ENCODE results near the gene ATF6.

Gene ATF6

GRCh38 chr1:161905269-161905884 lies 139.3 kb downstream of the ATF6 start:
- peak; percentile 32 to 66 for DNase-seq (ENCODE audit: low read depth in 1 of 2, low spot score in 1 of 2)
- in situ Hi-C loops (cut with HindIII; ENCODE audit: low pct_unique_long_range_greater_than_20kb, low sequenced_read_pairs), result no loop called here

GRCh38 chr1:161907265-161907664 lies 141.1 kb downstream of the ATF6 start:
- TF ChIP-seq JUND (IDR thresholded peaks at IDR 0.05; ENCODE audit: low read depth), result no peak
- DNase-seq (ENCODE audit: low read depth in 1 of 2, low spot score in 1 of 2), result no peak
- in situ Hi-C loops (cut with HindIII; ENCODE audit: low pct_unique_long_range_greater_than_20kb, low sequenced_read_pairs), result no loop called here

More at GRCh38 chr1:161905269-161905884, 139.3 kb downstream of the ATF6 start:
- no peak for TF ChIP-seq JUND (IDR thresholded peaks at IDR 0.05; ENCODE audit: low read depth)

GRCh38 chr1:161908264-161908663 lies 142.1 kb downstream of the ATF6 start:
- DNase-seq (ENCODE audit: low read depth in 1 of 2, low spot score in 1 of 2), result no peak
- TF ChIP-seq JUND (IDR thresholded peaks at IDR 0.05; ENCODE audit: low read depth), result no peak
- in situ Hi-C loops (cut with HindIII; ENCODE audit: low pct_unique_long_range_greater_than_20kb, low sequenced_read_pairs), result no loop called here

GRCh38 chr1:161910604-161911003 lies 144.5 kb downstream of the ATF6 start:
- no peak for DNase-seq (ENCODE audit: low read depth in 1 of 2, low spot score in 1 of 2)
- no peak for TF ChIP-seq JUND (IDR thresholded peaks at IDR 0.05; ENCODE audit: low read depth)
- in situ Hi-C loops (cut with HindIII; ENCODE audit: low pct_unique_long_range_greater_than_20kb, low sequenced_read_pairs), result no loop called here

- in situ Hi-C loops (cut with HindIII; ENCODE audit: low pct_unique_long_range_greater_than_20kb, low sequenced_read_pairs), result no loop called here
- TF ChIP-seq JUND (IDR thresholded peaks at IDR 0.05; ENCODE audit: low read depth), result no peak
- DNase-seq (ENCODE audit: low read depth in 1 of 2, low spot score in 1 of 2), result no peak
Observed at GRCh38 chr1:161913482-161914140, 147.5 kb downstream of the ATF6 start.

GRCh38 chr1:161914595-161914994 lies 148.5 kb downstream of the ATF6 start:
- DNase-seq (ENCODE audit: low read depth in 1 of 2, low spot score in 1 of 2), result no peak
- in situ Hi-C loops (cut with HindIII; ENCODE audit: low pct_unique_long_range_greater_than_20kb, low sequenced_read_pairs), result no loop called here
- no peak for TF ChIP-seq JUND (IDR thresholded peaks at IDR 0.05; ENCODE audit: low read depth)

- in situ Hi-C loops (cut with HindIII; ENCODE audit: low pct_unique_long_range_greater_than_20kb, low sequenced_read_pairs), result no loop called here
- DNase-seq (ENCODE audit: low read depth in 1 of 2, low spot score in 1 of 2), result no peak
Observed at GRCh38 chr1:161915051-161915503, 149.0 kb downstream of the ATF6 start.

GRCh38 chr1:161915978-161916377 lies 149.9 kb downstream of the ATF6 start:
- in situ Hi-C loops (cut with HindIII; ENCODE audit: low pct_unique_long_range_greater_than_20kb, low sequenced_read_pairs), result no loop called here
- DNase-seq (ENCODE audit: low read depth in 1 of 2, low spot score in 1 of 2), result no peak
- TF ChIP-seq JUND (IDR thresholded peaks at IDR 0.05; ENCODE audit: low read depth), result no peak

More at GRCh38 chr1:161915051-161915503, 149.0 kb downstream of the ATF6 start:
- TF ChIP-seq JUND (IDR thresholded peaks at IDR 0.05; ENCODE audit: low read depth), result no peak

- in situ Hi-C loops (cut with HindIII; ENCODE audit: low pct_unique_long_range_greater_than_20kb, low sequenced_read_pairs), result no loop called here
- TF ChIP-seq JUND (IDR thresholded peaks at IDR 0.05; ENCODE audit: low read depth), result no peak
- DNase-seq (ENCODE audit: low read depth in 1 of 2, low spot score in 1 of 2), result no peak
Observed at GRCh38 chr1:161919229-161919628, 153.1 kb downstream of the ATF6 start.

- in situ Hi-C loops (cut with HindIII; ENCODE audit: low pct_unique_long_range_greater_than_20kb, low sequenced_read_pairs), result no loop called here
- no peak for TF ChIP-seq JUND (IDR thresholded peaks at IDR 0.05; ENCODE audit: low read depth)
- DNase-seq (ENCODE audit: low read depth in 1 of 2, low spot score in 1 of 2), result no peak
Observed at GRCh38 chr1:161921491-161921890, 155.4 kb downstream of the ATF6 start.

GRCh38 chr1:161921990-161922389 lies 155.9 kb downstream of the ATF6 start:
- DNase-seq (ENCODE audit: low read depth in 1 of 2, low spot score in 1 of 2), result no peak
- in situ Hi-C loops (cut with HindIII; ENCODE audit: low pct_unique_long_range_greater_than_20kb, low sequenced_read_pairs), result no loop called here

GRCh38 chr1:161928056-161928455 lies 161.9 kb downstream of the ATF6 start:
- DNase-seq (ENCODE audit: low read depth in 1 of 2, low spot score in 1 of 2), result no peak
- in situ Hi-C loops (cut with HindIII; ENCODE audit: low pct_unique_long_range_greater_than_20kb, low sequenced_read_pairs), result no loop called here
- TF ChIP-seq JUND (IDR thresholded peaks at IDR 0.05; ENCODE audit: low read depth), result no peak

More at GRCh38 chr1:161921990-161922389, 155.9 kb downstream of the ATF6 start:
- TF ChIP-seq JUND (IDR thresholded peaks at IDR 0.05; ENCODE audit: low read depth), result no peak

GRCh38 chr1:161929137-161929536 lies 163.0 kb downstream of the ATF6 start:
- DNase-seq (ENCODE audit: low read depth in 1 of 2, low spot score in 1 of 2), result no peak
- in situ Hi-C loops (cut with HindIII; ENCODE audit: low pct_unique_long_range_greater_than_20kb, low sequenced_read_pairs), result no loop called here
- no peak for TF ChIP-seq JUND (IDR thresholded peaks at IDR 0.05; ENCODE audit: low read depth)
